HG02852 (cell line): ENCODE measurements around the gene CAMK2D.

Experiments
- ATAC-seq: cut with Tn5 transposase; IDR thresholded peaks from one replicate; pipeline ENCODE4 v1.9.1; 2021; ENCODE audit warnings: mild to moderate bottlenecking, moderate library complexity; ENCODE audit not compliant: unreplicated experiment

Gene CAMK2D

GRCh38 chr4:113614414-113614813 lies 147.1 kb downstream of the CAMK2D start:
- no peak for ATAC-seq

GRCh38 chr4:113613503-113613902 lies 148.0 kb downstream of the CAMK2D start:
- no peak for ATAC-seq

GRCh38 chr4:113610537-113610936 lies 151.0 kb downstream of the CAMK2D start:
- ATAC-seq, result no peak

DNA sequence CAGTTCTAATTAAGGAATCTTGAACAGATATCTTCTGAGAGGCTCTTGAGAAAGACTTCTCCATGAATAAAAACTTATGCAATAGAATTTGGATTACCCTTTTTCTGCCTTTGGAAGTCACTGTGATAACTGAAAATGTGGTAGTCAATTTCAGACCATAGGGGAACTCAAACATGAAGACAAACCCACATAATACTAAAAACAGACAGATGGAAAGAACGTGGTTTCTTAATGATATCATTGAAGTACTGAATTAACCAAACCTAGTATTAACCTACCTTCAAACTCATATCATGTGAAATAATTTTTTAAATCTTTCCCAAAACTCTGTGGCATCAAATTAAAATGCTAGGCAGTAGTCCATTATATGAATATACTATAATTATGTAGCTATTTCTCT lies 153.5 kb downstream of the CAMK2D start:
- peak; percentile 89 for ATAC-seq

- no peak for ATAC-seq
Measured at GRCh38 chr4:113607147-113607720, 154.3 kb downstream of the CAMK2D start.

- ATAC-seq, result no peak
Measured at GRCh38 chr4:113604955-113605354, 156.6 kb downstream of the CAMK2D start.

DNA sequence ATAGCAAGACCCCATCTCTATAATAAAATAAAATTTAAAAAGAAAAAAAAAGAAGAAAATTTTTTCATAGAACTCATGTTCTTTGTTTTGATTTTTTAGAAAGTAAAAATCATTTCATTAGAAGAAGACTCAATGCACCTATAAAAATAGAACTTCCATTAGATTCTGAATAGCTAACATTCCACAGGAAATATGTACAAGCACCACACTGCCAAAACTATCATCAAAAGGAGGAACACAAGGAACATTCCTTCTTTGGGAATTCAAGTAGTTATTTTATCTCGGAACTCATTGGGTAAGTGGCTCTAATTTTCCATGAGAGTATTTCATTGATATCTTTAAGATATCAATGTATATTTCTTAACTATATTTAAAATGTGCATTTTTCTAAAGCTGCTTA lies 157.6 kb downstream of the CAMK2D start:
- ATAC-seq, result no peak

- ATAC-seq, result no peak
Measured at GRCh38 chr4:113602646-113603228, 158.8 kb downstream of the CAMK2D start.

GRCh38 chr4:113601636-113602035 lies 159.9 kb downstream of the CAMK2D start:
- no peak for ATAC-seq

- no peak for ATAC-seq
Measured at GRCh38 chr4:113596396-113596795, 165.1 kb downstream of the CAMK2D start.

DNA sequence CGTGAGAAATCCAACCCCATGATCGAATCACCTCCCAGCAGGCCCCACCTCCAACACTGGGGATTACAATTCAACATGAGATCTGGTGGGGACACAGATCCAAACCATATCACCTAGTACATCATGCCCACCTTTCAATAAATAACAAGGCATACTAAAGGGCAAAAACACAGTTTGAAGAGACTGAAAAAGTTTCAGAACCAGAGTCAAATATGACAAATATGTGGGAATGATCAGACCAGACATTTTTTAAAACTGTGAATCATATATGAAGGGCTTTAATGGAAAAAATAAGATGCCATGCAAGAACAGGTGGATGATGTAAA lies 167.3 kb downstream of the CAMK2D start:
- ATAC-seq, result no peak

DNA sequence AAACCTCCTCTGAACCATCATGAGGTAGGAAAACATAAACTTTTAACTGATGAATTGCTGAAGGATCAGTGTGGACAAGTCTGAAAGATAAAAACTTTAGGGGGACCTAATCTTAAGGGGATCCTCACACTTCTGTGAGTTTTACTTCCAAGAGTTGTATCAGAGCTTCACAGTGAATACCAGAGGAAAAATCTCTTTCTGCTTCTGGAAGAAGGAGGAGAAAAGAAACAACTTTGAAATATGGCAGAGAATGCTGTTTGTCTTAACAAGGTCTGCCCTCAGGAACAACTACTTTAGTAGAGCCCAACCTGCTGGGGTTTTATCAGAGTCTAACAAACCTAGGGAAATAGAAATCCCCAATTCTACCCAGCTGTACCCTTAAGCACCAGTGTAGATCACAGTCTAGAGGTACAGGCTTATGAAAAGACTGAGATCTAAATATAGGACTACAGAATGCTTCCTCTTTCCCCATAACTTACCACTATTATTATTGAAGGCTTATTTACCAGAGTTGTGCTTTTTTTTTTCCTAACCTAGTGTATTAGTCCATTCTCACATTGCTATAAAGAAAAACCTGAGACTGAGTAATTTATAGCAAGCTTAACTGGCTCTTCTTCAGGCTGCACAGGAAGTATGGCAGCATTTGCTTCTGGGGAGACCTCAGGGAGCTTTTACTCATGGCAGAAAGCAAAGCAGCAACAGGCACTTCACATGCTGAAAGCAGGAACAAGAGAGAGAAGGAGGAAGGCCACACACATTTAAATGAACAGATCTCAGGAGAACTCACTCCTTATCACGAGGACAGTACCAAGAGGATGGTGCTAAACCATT lies 167.9 kb downstream of the CAMK2D start:
- peak; percentile 58 for ATAC-seq

DNA sequence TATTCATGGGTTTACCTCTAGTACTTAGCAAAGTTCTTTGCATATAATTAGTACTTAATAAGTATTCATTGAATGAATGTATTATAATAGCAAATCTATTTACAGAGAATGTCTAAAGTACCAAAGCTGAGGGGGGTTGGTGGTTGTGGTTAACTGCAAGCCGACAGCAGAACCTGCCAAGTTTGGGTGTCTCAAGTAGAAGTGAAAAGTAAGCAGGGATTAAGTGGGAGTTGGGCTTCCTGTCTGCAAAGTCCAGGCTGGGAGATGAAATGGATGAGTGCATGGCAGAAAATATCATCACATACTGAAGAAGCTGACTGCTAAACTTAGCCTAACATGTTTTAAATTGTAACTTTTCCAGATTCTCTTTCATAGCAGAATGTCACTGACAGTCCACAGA lies 169.6 kb downstream of the CAMK2D start:
- no peak for ATAC-seq

- peak; percentile 69 for ATAC-seq
Measured at GRCh38 chr4:113588895-113589668, 172.5 kb downstream of the CAMK2D start.

DNA sequence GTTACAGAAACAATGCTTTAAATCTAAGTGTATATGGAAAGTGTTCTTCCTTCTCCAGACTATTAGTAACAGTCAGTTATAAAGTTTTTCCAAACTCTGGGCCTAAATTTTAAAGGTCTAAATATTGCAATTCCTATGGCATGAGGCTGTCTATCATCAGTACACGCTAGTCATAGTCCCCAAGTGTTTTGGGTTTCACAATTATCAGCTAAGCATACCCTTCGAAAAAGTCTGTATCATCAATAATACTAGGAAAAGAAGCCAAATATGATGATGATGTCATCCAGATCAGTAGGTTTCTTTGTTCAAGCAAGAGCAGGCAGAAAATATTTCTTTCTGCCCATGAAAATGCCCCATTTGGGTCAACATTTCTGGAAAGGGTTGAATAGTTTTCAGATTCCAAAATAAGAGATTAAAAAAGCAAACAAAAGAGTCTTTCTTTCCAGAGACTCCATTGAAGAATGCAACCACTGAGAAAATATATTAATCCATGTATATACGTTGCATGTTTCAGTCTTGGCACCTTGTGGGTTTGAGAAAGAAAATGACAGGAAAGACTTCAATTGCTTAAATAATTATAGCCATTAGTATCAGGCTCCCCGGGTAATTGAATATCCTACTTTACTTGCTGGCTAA lies 173.8 kb downstream of the CAMK2D start:
- no peak for ATAC-seq

DNA sequence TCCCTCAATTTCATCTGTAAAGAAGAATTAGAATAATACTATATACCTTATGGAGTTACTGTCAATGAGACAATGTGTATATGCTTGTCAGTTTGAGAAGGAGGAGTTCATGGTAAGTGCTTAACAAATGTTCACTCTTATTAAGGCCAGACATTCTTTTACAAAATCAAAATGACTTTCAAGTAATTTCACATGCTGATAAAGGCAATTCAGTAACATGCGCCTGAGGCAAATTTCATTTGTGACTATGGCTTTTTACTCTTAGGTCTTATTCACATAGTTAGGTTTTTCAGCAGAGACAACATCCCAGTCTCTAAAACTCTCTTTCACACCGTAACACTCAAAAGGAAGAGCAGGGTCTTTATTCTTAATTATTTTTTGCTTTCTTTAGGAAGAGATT lies 174.4 kb downstream of the CAMK2D start:
- ATAC-seq, result no peak

DNA sequence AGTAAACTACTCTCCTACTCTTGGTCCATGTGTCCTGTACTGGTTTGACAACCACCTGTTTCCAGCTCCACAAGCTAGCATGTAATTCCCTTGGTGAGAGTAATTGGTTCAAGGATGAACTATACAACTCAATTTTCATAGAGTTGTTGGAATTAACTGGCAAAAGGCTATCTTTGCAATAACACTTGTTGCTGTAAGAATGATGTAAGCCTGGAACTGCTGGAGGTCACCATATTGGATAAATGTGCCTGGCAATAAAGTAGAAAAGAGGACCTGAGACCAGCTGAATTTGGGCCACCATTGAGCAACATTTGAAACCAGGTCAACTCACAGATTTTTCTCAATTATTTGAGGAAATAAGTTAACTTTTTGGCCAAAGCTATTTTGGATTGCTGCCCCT lies 175.5 kb downstream of the CAMK2D start:
- no peak for ATAC-seq

DNA sequence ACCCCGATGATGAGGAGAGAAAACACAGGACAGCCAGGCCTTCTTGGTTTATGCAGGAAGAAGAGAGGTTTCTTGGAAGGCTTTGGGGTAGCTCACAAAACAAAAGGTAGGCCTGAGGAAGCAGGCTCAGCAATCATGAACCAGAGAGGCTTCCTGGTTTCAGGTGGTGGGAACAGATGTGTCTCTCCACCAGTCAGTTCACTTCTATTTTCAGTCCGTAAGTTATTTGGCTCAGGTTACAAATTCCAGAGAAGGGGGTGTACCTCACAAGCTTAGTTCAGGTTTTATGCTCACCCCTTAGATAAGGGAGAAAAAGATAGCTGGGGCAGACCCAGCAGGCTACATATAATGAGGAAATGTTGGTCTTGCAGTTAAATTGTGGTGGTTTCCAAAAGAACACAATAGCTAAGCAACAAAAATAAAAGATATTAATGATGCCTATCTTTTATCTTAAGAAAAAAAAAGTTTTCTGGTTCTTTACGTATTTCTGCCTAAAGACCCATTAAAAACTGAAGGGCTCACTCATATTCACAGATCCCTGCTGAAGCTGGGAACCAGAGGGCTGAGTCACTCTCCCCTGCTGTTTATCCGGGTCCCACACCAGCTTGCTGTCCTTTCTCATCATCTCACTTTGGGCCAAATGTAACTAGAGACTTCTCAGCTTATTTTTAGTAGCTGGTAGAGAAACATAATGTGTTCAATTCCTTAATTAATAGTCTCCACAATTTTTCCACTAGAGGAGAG lies 177.0 kb downstream of the CAMK2D start:
- ATAC-seq, result no peak

DNA sequence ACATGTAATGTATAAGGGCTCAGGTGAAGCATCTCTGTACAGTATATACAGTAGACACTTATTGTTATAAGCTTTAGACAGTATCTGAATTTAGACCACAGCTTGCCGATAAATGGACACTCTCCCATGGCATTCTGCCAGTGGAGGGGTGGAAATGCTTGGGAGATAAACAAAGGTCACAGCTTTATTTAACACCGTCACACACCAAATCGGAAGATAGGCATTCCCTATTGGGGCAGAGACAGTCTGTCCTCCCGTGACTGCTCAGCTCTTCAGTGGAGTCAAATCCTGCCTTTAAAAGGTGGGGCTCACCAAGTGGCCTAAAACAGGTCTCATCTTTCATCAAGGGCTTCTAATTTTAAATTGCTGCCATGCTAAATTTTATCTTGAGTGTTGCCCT lies 178.8 kb downstream of the CAMK2D start:
- ATAC-seq, result no peak

- ATAC-seq, result no peak
Measured at GRCh38 chr4:113579360-113579759, 182.2 kb downstream of the CAMK2D start.
